Chondrocyte (in vitro differentiated cells): ENCODE measurements around the gene LAGE3. TPM values are rescaled to one million over a fixed set of nuclear protein-coding genes. Genes with fewer than 3 reads are reported as not detected.
"Not testable (repeated sequence)": the region's sequence is repeated elsewhere in the genome, so short reads cannot be mapped to it uniquely, and the experiment has no call there.

Experiments used
- DNase-seq: peaks from one replicate; pipeline ENCODE4 v3.0.0; 2021; ENCODE audit warnings: mixed read lengths, low spot score
- H3K27ac Mint-ChIP-seq: one replicate; pipeline ENCODE4 v1.8.0; 2021; ENCODE audit warnings: mild to moderate bottlenecking, moderate library complexity, mixed read lengths; ENCODE audit not compliant: unreplicated experiment
- H3K27me3 Mint-ChIP-seq: 2 replicates; pipeline ENCODE4 v1.8.0; 2021; ENCODE audit warnings: low read depth, mixed read lengths
- H3K36me3 Mint-ChIP-seq: 2 replicates; pipeline ENCODE4 v1.8.0; 2021; ENCODE audit warnings: low read depth, mixed read lengths
- H3K4me1 Mint-ChIP-seq: 2 replicates; pipeline ENCODE4 v1.8.0; 2021; ENCODE audit warnings: low read depth, mild to moderate bottlenecking, mixed read lengths
- H3K4me3 Mint-ChIP-seq: one replicate; pipeline ENCODE4 v1.8.0; 2021; ENCODE audit warnings: mild to moderate bottlenecking, moderate library complexity, mixed read lengths; ENCODE audit not compliant: unreplicated experiment
- H3K9me3 Mint-ChIP-seq: 2 replicates; pipeline ENCODE4 v1.8.0; 2021; ENCODE audit warnings: low read depth, mixed read lengths
- CTCF ChIP-seq: fragments of 200-600 bp; sonication (generic); IDR thresholded peaks from 2 replicates; pipeline ENCODE4 v1.5.0; 2021; ENCODE audit warnings: antibody characterized with exemption, mild to moderate bottlenecking, moderate library complexity
- total RNA-seq: library from RNA; stranded (reverse); gene quantifications from 3 replicates; pipeline ENCODE4 v1.2.1, GENCODE V29; 2021

The LAGE3 gene
- total RNA-seq, 1 donor from 2014 or later, result 17.7 TPM

GRCh38 chrX:154506483-154507332 is 27.6 kb upstream of the LAGE3 start:
- Mint-ChIP-seq H3K27me3 (no peaks in the 10 kb centered on the region), H3K36me3 (peaks cover 12% of the 10 kb centered on the region), H3K9me3 (peaks cover 19% of the 10 kb centered on the region), H3K4me3 (no peak overlapping the region), H3K27ac (no peak overlapping the region), H3K4me1 (peaks cover 8% of the 10 kb centered on the region)
- no peak for TF ChIP-seq CTCF
- DNase-seq, result no peak

GRCh38 chrX:154505734-154506133 is 26.7 kb upstream of the LAGE3 start:
- H3K4me1 Mint-ChIP-seq, result peaks cover 8% of the 10 kb centered on the region
- no peaks in the 10 kb centered on the region for H3K27me3 Mint-ChIP-seq
- no peak for TF ChIP-seq CTCF
- H3K36me3 Mint-ChIP-seq, result peaks cover 10% of the 10 kb centered on the region
- peaks cover 19% of the 10 kb centered on the region for H3K9me3 Mint-ChIP-seq
- peak overlapping the region; percentile 69 for H3K27ac Mint-ChIP-seq
- no peak overlapping the region for H3K4me3 Mint-ChIP-seq
- no peak for DNase-seq

GRCh38 chrX:154502989-154503388 is 23.9 kb upstream of the LAGE3 start:
- peaks cover 8% of the 10 kb centered on the region for H3K4me1 Mint-ChIP-seq
- no peak overlapping the region for H3K4me3 Mint-ChIP-seq
- TF ChIP-seq CTCF, result no peak
- peaks cover 3% of the 10 kb centered on the region for H3K9me3 Mint-ChIP-seq
- no peaks in the 10 kb centered on the region for H3K27me3 Mint-ChIP-seq
- H3K27ac Mint-ChIP-seq, result no peak overlapping the region
- H3K36me3 Mint-ChIP-seq, result peaks cover 4% of the 10 kb centered on the region
- DNase-seq, result no peak

- H3K27ac Mint-ChIP-seq, result no peak overlapping the region
- H3K9me3 Mint-ChIP-seq, result peaks cover 3% of the 10 kb centered on the region
- no peak for DNase-seq
- H3K4me3 Mint-ChIP-seq, result no peak overlapping the region
- no peak for TF ChIP-seq CTCF
- H3K4me1 Mint-ChIP-seq, result peaks cover 8% of the 10 kb centered on the region
- no peaks in the 10 kb centered on the region for H3K27me3 Mint-ChIP-seq
- H3K36me3 Mint-ChIP-seq, result peaks cover 4% of the 10 kb centered on the region
Measured at GRCh38 chrX:154502098-154502497, 23.0 kb upstream of the LAGE3 start.

- not testable (repeated sequence) for H3K36me3 Mint-ChIP-seq, H3K27ac Mint-ChIP-seq, H3K4me1 Mint-ChIP-seq
Measured at GRCh38 chrX:154501423-154501822, 22.3 kb upstream of the LAGE3 start.

GRCh38 chrX:154496591-154497137 is 17.6 kb upstream of the LAGE3 start:
- H3K4me1 Mint-ChIP-seq, H3K36me3 Mint-ChIP-seq, H3K27ac Mint-ChIP-seq, H3K27me3 Mint-ChIP-seq, DNase-seq, H3K4me3 Mint-ChIP-seq, H3K9me3 Mint-ChIP-seq: not testable (repeated sequence)

More at GRCh38 chrX:154501423-154501822, 22.3 kb upstream of the LAGE3 start:
- H3K27me3 Mint-ChIP-seq, DNase-seq, H3K4me3 Mint-ChIP-seq, H3K9me3 Mint-ChIP-seq: not testable (repeated sequence)
